Ovary (tissue), 9 donors: ENCODE results near the gene KCNAB1. TPM values are rescaled to one million over a fixed set of nuclear protein-coding genes. Genes with fewer than 3 reads are reported as not detected.

Experiments used
- DNase-seq, 5 donors: peaks; one replicate each; pipeline ENCODE4 v3.0.0-alpha.2; 2019 to 2020
- H3K27ac ChIP-seq, 2 donors: fragments of 200-600 bp; one replicate each; pipeline versions ENCODE4 v1.5.1 to v1.8.0; 2019 to 2022
- H3K27me3 ChIP-seq: fragments of 200-600 bp; one replicate; pipeline ENCODE4 v1.8.0; 2022
- H3K36me3 ChIP-seq: fragments of 200-600 bp; sonication (generic); one replicate; pipeline ENCODE4 v1.5.1; 2019
- H3K4me1 ChIP-seq: one replicate; pipeline ENCODE4 v1.8.1; 2013; ENCODE audit warnings: mild to moderate bottlenecking, moderate library complexity; ENCODE audit not compliant: insufficient read depth
- H3K4me3 ChIP-seq: fragments of 200-600 bp; sonication (generic); one replicate; pipeline ENCODE4 v1.5.1; 2017
- H3K9me3 ChIP-seq, 2 donors: fragments of 200-600 bp in 1 of 2; sonication (generic) in 1 of 2; one replicate each; pipeline versions ENCODE4 v1.5.1 to v1.8.1; 2013 to 2019; ENCODE audit warnings: mild to moderate bottlenecking in 1 of 2, moderate library complexity in 1 of 2
- EP300 ChIP-seq: sonication (generic); formaldehyde crosslinking; IDR thresholded peaks from one replicate; pipeline ENCODE4 v1.6.1; 2017; ENCODE audit warnings: antibody characterized with exemption
- POLR2A ChIP-seq: fragments of 450-650 bp; IDR thresholded peaks from one replicate; pipeline ENCODE4 v1.6.1; 2017; ENCODE audit warnings: antibody characterized with exemption, mild to moderate bottlenecking, moderate library complexity
- WGBS, 3 donors: extraction: QIAGEN DNeasy Blood & Tissue Kit in 1 of 3; methylation state at CpG; one replicate each; pipeline versions ENCODE4 v1.1.5 to v1.1.7; 2013 to 2017; 5-methylcytosine and 5-hydroxymethylcytosine counted together
- intact Hi-C, 4 donors: fragments of 100-400 bp; cut with DNase I; formaldehyde crosslinking; loops; one replicate each; pipeline versions ENCODE4 v1.11.0 to v1.15.1; 2022 to 2023
- polyA plus RNA-seq, 2 donors: library from polyadenylated mRNA; stranded (reverse); fragments of 200-250 nt in 1 of 2; fragments of 350-450 nt in 1 of 2; fragmentation: Illumina TruSeq in 1 of 2; extraction: RNeasy Lipid Tissue Mini Kit (QIAGEN cat#74804) in 1 of 2; gene quantifications; one replicate each; pipeline ENCODE4 v1.2.3, GENCODE V29; 2013 to 2014
- total RNA-seq, 7 donors: library from RNA; depleted of rRNA in 2 of 7; stranded (reverse); fragments of >200 nt in 2 of 7; fragmentation: NEBNext Ultra II Directional in 3 of 7; extraction: Animal tissue kit (Norgen Biotek cat#: 25700) in 3 of 7; gene quantifications; one replicate each; pipeline versions ENCODE4 v1.1.0 to v1.2.4, GENCODE V29; 2016 to 2023
- TF ChIP-seq, protein P1 (sequence below), 3 donors: fragments of 450-650 bp in 2 of 3; fragments of 200-600 bp in 1 of 3; IDR thresholded peaks; one replicate each; pipeline versions ENCODE4 v1.5.1 to v1.8.0; 2016 to 2022; ENCODE audit warnings: antibody characterized with exemption in 3 of 3, mild to moderate bottlenecking in 1 of 3
- donor health status: DM: no; HTN: no; CAD: no; lungs with moderate emphysema.
- donor health status: DM: no; HTN: no; CAD: no.
- donor health status: Bipolar disorder and iron deficiency.
- donor health status: DM: yes; HTN: yes; CAD: no.
- donor health status: DM: no; HTN: no; CAD: no.
- donor health status: DM: yes; HTN: yes; CAD: no.

KCNAB1 gene
- total and polyA plus RNA-seq, 9 donors = 0.60 to 8.0 (median 2.4) TPM

DNA sequence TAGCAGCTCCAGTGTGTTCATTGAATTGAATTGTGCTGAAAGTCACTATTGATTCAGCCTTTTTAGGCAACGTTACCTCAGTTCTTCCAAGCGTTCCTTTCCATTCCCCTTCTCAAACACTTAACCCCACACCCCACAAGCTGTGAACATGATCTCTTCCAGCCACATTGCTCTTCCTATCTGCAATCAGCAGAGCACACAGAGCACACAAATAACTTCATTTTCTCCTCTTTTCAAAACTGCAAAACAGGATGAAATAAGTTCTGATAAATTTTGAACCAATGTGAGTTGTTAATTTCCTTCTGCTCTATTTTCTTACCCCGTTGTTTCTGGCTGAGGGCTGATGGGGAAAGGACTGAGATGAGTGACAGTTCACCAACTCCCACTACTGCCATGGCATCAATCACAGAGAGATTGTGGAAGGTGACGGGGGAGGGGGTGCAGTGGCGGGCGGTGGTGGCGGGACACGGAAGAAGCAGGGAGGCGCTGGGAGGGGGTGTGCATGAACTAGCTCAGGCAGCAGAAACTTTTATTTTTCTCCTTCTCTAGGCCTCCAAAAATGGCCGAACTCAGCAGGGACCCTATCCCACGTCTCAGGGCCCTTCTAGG is 287.3 kb downstream of the KCNAB1 start:
- Histone ChIP-seq H3K9me3 (no peaks in the 10 kb centered on the region), H3K27ac (no peak overlapping the region), H3K4me3 (no peak overlapping the region), H3K27me3 (no peaks in the 10 kb centered on the region), H3K4me1 (no peaks in the 10 kb centered on the region), H3K36me3 (no peaks in the 10 kb centered on the region)
- intact Hi-C loops = no loop called here
- no peak for DNase-seq
- TF ChIP-seq EP300 (no peak), POLR2A (no peak)
- TF ChIP-seq, protein P1, sequence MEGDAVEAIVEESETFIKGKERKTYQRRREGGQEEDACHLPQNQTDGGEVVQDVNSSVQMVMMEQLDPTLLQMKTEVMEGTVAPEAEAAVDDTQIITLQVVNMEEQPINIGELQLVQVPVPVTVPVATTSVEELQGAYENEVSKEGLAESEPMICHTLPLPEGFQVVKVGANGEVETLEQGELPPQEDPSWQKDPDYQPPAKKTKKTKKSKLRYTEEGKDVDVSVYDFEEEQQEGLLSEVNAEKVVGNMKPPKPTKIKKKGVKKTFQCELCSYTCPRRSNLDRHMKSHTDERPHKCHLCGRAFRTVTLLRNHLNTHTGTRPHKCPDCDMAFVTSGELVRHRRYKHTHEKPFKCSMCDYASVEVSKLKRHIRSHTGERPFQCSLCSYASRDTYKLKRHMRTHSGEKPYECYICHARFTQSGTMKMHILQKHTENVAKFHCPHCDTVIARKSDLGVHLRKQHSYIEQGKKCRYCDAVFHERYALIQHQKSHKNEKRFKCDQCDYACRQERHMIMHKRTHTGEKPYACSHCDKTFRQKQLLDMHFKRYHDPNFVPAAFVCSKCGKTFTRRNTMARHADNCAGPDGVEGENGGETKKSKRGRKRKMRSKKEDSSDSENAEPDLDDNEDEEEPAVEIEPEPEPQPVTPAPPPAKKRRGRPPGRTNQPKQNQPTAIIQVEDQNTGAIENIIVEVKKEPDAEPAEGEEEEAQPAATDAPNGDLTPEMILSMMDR (IDR thresholded peaks at IDR 0.05) = no peak
- WGBS, 3 donors = 68 to 73% (median 72%) methylated on average over 11 of the region's 11 CpGs

DNA sequence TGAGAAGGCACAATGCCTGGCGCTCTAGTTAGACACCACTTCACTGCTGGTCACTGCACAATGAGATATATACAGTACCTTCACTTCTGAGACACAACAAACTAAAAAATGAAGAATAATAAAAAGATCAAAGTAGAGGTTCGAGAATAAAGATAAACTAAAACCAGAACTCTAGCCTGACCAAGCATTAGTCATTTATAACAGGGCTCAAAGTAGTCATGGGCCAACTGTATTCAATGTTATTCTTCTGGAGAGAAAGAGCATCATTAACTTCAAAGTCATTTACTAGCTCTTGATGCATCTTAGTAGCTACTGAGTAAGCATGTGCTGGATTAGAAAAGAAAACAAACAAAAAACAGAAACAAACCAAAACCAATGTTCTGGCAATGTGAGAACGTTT is 289.3 kb downstream of the KCNAB1 start:
- no peak for DNase-seq
- no peaks in the 10 kb centered on the region for H3K27me3 ChIP-seq
- H3K36me3 ChIP-seq = no peaks in the 10 kb centered on the region
- TF ChIP-seq, protein P1 (IDR thresholded peaks at IDR 0.05) = no peak
- no peaks in the 10 kb centered on the region for H3K9me3 ChIP-seq
- no peaks in the 10 kb centered on the region for H3K4me1 ChIP-seq
- no peak overlapping the region for H3K4me3 ChIP-seq
- H3K27ac ChIP-seq = no peak overlapping the region
- 39 to 51% (median 43%) methylated on average over 3 of the region's 3 CpGs for WGBS, 3 donors
- intact Hi-C loops = no loop called here

DNA sequence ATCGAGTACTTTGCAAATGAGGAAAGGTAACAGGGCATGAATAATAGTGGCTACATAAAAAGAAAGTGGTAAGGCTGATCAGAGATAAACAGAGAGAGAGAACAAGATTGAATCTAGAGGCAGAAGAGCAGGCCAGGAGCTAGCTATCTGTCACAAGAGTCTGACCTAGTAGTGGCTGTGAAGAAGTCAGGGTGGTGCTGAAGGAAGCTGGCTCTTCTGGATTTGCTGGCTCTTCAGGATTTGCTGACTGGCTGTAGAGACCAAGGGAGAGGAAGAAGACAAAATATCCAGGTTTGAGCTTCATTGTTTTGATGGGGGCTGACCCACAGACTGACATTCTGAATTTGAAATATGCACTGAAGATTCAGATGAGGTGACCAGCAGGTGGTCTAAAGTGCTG is 292.2 kb downstream of the KCNAB1 start:
- intact Hi-C loops = no loop called here
- no peak for DNase-seq
- no peaks in the 10 kb centered on the region for H3K9me3 ChIP-seq
- no peak overlapping the region for H3K27ac ChIP-seq
- H3K27me3 ChIP-seq = no peaks in the 10 kb centered on the region
- no peaks in the 10 kb centered on the region for H3K36me3 ChIP-seq
- H3K4me3 ChIP-seq = no peak overlapping the region
- TF ChIP-seq, protein P1 (IDR thresholded peaks at IDR 0.05) = no peak
- TF ChIP-seq EP300 (no peak), POLR2A (no peak)
- H3K4me1 ChIP-seq = no peaks in the 10 kb centered on the region
- 87 to 92% (median 92%) methylated on average over 1 of the region's 1 CpG for WGBS, 3 donors

DNA sequence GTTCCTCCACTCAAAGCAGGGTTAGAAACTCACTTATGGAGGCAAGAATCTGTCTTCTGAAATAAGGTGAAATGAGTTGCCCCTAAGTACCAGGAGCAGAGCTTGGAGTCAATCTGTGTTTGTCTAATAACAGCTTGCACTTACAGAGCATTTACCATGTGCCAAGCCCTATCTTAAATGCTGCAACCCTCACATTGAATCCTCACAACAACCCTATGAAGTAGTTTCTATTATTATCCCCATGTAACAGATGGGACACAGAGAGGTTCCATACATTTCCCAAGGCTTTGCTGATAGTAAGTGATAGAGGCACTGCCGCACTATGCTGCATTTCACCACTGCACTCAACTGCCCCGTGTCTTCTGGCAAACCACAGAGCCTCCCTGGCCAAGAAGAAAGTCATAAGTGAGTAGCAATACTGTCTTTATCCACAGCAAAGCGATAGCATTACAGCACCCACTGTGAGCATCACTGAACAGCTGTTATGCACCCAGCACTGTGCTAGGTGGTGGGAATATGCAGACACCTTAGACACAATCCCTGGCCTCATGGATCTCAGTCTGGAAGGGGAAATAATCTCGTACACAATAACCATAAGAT is 293.0 kb downstream of the KCNAB1 start:
- Histone ChIP-seq H3K9me3 (no peaks in the 10 kb centered on the region), H3K4me3 (no peak overlapping the region), H3K4me1 (no peaks in the 10 kb centered on the region), H3K27ac (no peak overlapping the region), H3K27me3 (no peaks in the 10 kb centered on the region), H3K36me3 (no peaks in the 10 kb centered on the region)
- no peak for DNase-seq
- intact Hi-C loops = no loop called here
- WGBS, 3 donors = 71 to 79% (median 72%) methylated on average over 4 of the region's 4 CpGs
- TF ChIP-seq EP300 (no peak), POLR2A (no peak)
- TF ChIP-seq, protein P1 (IDR thresholded peaks at IDR 0.05) = no peak
